Activated effector memory CD4-positive, alpha-beta T cell treated with anti-CD3 and anti-CD28 coated beads, Interleukin-2, amount 50 U/mL, for 16 hours (primary cell): ENCODE measurements around the gene AK8.

Source experiments
- DNase-seq: peaks from one replicate; pipeline ENCODE4 v3.0.0-alpha.2; 2020

The AK8 gene

DNA sequence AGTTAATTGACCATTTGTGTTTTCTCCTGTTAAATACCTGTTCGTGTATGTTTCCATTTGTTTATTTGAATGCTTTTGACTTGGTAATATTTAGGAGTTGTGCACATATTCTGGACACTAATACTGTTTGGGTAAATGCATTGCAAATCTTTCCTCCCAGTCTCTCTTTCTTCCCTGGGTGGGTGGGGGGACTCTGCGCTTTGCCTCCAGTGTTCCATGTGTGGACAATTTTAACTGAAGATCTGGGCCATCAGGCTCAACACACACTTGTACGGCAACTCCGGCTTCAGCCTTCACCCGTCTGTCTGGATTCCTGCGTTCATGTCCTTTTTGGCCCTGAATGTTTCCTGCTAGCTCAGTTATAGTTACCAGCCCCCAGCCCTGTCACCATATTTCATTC is 167.8 kb downstream of the AK8 start:
- DNase-seq: no peak

- no peak for DNase-seq
Measured at GRCh38 chr9:132708769-132709430, 169.2 kb downstream of the AK8 start.

- DNase-seq: no peak
Measured at GRCh38 chr9:132708239-132708638, 169.8 kb downstream of the AK8 start.

GRCh38 chr9:132703336-132703735 is 174.7 kb downstream of the AK8 start:
- no peak for DNase-seq

DNA sequence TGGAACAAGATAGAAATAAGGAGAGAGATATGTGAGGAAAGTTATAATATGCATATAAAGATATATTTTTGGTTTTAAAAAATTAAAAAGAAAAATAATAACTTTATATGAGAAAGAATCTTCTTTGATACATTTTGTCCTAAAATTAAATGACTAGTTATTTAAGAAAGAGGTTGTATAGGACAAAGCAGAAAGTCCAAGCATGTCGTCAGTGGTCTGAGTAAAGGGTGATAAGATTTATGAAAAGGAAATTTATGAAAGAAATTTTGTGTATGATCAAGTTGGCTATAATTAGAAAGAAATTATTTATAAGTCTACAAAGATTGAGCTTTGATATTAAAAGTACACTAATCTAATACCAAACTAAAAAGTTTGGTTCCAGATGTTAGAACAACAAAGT is 175.8 kb downstream of the AK8 start:
- DNase-seq: no peak

DNA sequence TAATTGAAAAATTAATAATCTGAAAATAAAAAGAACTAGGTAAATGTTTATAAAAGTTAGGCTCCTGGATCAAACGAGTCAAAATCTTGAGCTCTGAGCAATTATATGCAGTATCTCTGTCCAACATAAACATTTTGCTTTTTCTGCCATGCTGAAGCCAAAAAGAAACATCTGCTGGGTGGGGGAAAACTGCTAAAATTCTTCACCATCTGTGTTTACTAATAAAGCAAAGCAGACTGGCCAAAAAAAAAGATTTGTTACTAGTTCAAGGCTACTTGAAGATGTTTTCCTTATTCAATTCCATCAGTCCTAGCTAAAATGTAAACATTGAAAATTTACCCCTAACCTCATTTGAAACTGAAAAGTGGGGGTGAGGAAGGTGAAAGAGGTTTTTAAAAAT is 178.1 kb downstream of the AK8 start:
- no peak for DNase-seq

DNA sequence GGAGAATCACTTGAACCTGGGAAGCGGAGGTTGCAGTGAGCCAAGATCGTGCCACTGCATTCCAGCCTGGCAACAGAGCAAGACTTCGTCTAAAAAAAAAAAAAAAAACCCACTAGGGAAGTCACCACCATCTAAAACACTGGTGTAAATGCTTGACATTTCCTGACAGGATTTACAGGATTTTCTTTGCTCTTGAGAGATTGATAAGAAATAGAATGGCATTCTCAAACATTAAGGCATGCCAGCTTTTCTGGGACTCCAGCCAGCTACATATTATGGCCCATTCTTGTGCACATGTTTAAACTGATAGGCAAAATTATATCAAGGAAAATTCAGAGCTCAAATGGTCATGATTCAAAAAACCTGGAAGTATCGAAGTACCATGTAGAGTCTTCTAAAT is 179.1 kb downstream of the AK8 start:
- DNase-seq: no peak

DNA sequence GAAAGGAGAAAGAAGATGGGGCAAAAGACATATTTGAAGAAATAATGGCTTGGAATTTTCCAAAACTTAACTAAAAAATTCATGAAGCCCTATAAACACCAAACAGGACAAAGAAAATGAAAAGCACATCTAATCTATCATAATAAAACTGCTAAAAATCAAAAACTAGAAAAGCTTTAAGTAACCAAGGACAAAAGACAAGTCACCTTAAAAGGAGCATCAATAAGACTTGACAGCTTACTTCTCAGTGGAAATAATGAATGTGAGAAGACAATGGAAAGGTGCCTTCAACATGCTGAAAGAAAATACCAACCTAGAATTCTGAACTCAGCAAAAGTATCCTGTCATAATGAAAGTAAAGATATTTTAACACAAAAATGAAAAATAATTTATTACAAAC is 180.9 kb downstream of the AK8 start:
- DNase-seq: no peak

DNA sequence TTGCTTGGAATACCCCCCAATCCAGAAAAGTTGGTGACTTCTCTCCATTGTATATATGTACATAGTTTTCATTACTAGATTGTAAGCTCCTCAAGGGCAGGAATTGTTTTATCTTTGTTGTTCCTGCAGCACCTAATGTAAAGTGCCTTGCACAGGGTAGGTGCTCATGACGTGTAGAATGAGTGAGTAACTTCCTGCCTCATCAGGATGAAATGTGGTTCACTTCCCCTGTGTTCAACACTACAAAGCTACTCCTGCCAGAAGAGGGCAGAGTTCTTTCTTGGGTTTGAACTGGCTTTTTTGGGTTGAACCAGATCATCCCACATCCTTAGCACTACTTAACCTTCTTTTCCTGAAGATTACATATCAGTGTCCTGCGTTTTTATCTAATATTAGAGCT is 183.9 kb downstream of the AK8 start:
- no peak for DNase-seq

DNA sequence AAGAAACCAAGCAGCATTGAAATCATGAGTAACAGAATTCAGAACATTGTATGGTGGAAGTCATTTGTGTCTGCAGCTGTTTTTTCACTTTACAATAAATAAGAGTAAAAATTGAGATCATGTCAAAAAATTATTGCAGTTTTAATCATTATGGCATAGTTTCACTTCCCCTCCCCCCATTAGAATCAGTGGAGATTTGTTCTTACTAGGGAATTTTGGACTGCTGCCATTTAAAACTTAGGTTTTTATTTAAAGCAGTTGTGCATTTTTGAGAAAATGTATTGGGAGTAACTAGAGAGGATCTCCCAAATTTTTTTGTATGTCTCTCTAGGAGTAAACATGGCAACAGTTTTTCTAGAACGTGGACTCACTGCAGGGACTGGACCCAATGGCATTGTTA is 187.4 kb downstream of the AK8 start:
- DNase-seq: no peak

DNA sequence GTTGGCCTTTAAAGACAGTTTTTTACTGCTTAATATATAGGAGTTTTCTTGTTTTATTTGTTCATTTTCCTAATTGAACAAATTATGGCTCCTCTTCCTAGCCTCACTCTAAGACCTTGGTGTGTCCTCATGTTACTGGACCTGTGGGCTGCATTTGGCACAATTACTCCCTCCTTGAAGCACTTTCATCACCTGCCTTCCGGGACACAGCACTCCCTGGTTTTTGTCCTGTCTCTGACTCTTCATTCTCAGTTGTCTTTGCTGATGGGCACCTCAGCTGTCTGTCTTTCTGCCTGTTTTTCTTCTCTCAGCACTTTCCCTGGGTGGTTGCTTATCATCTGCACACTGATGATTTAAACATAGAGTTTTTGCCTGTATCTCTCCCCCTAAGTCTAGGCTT is 194.2 kb downstream of the AK8 start:
- DNase-seq: no peak

DNA sequence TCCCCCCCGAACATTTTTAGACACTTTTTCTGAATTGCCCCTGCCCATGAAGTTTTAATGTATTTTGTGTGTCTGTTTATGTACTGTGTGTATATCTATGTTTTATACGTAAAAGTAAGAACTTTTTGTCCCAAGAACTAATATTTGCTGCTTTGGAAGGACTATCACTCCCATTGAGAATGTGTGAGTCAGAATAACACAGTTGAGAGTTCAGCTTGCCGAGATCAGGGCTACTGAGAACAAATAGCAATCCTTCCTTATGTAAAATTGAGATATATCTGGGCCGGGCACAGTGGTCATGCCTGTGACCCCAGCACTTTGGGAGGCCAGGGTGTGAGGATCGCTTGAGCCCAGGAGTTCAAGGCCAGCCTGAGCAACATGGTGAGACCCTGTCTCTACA is 196.5 kb downstream of the AK8 start:
- no peak for DNase-seq

GRCh38 chr9:132679946-132680625 is 198.0 kb downstream of the AK8 start:
- DNase-seq: no peak

DNA sequence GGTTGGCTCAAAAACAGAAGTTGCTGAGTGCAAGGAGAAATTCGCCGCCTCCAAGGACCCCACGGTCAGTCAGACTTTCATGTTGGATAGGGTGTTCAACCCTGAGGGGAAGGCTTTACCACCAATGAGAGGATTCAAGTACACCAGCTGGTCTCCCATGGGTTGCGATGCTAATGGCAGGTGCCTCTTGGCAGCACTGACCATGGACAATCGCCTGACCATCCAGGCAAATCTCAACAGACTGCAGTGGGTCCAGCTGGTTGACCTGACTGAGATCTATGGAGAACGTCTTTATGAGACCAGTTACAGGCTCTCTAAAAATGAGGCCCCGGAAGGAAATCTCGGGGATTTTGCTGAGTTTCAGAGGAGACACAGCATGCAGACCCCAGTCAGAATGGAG is 200.1 kb downstream of the AK8 start:
- no peak for DNase-seq
